ENCODE results near the gene KLHL3.

KLHL3 gene

GRCh38 chr5:137638841-137639240 lies 97.0 kb downstream of the KLHL3 start:
- H3K27ac ChIP-seq (ENCODE audit: low read length): no peak overlapping the region
- H3K36me3 ChIP-seq (ENCODE audit: control insufficient read depth, low read depth, low read length): no peaks in the 10 kb centered on the region
- H3K27me3 ChIP-seq (ENCODE audit: control insufficient read depth, insufficient read depth, low read length): no peaks in the 10 kb centered on the region
- H3K9me3 ChIP-seq (ENCODE audit: control insufficient read depth, low read depth, low read length): no peaks in the 10 kb centered on the region
- H3K4me3 ChIP-seq (ENCODE audit: low read length): no peak overlapping the region
- H3K9ac ChIP-seq (ENCODE audit: low read length): no peak overlapping the region
- H3K4me1 ChIP-seq (ENCODE audit: control insufficient read depth, low read depth, low read length): no peaks in the 10 kb centered on the region

- H3K4me3 ChIP-seq (ENCODE audit: low read length): no peak overlapping the region
- no peak overlapping the region for H3K9ac ChIP-seq (ENCODE audit: low read length)
- H3K4me1 ChIP-seq (ENCODE audit: control insufficient read depth, low read depth, low read length): no peaks in the 10 kb centered on the region
- H3K27ac ChIP-seq (ENCODE audit: low read length): no peak overlapping the region
- no peaks in the 10 kb centered on the region for H3K9me3 ChIP-seq (ENCODE audit: control insufficient read depth, low read depth, low read length)
- H3K36me3 ChIP-seq (ENCODE audit: control insufficient read depth, low read depth, low read length): no peaks in the 10 kb centered on the region
- no peaks in the 10 kb centered on the region for H3K27me3 ChIP-seq (ENCODE audit: control insufficient read depth, insufficient read depth, low read length)
Measured at GRCh38 chr5:137636830-137637714, 98.8 kb downstream of the KLHL3 start.

GRCh38 chr5:137636099-137636498 lies 99.8 kb downstream of the KLHL3 start:
- Histone ChIP-seq H3K9me3 (ENCODE audit: control insufficient read depth, low read depth, low read length) (no peaks in the 10 kb centered on the region), H3K27me3 (ENCODE audit: control insufficient read depth, insufficient read depth, low read length) (no peaks in the 10 kb centered on the region), H3K27ac (ENCODE audit: low read length) (no peak overlapping the region), H3K4me1 (ENCODE audit: control insufficient read depth, low read depth, low read length) (no peaks in the 10 kb centered on the region), H3K9ac (ENCODE audit: low read length) (no peak overlapping the region), H3K36me3 (ENCODE audit: control insufficient read depth, low read depth, low read length) (no peaks in the 10 kb centered on the region), H3K4me3 (ENCODE audit: low read length) (no peak overlapping the region)

DNA sequence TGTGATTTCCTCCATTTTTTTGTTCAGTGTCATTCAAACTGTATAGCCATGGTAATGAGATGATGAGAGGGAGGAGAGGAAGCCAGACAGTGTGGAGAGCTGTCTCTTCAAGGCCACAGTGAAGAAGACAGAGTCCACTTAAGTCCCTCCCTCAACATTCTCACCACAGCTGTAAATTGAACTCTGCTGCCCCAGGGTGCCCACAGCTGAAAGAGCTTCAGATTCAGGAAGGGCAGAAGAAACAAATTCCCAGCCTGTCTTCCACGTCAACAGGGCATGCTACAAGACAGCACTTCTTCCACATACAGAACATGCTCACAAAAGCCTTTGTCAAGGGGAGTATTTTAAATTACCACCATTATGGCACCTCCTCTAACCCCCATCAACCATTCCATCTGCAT lies 100.4 kb downstream of the KLHL3 start:
- H3K36me3 ChIP-seq (ENCODE audit: control insufficient read depth, low read depth, low read length): no peaks in the 10 kb centered on the region
- no peak overlapping the region for H3K4me3 ChIP-seq (ENCODE audit: low read length)
- H3K4me1 ChIP-seq (ENCODE audit: control insufficient read depth, low read depth, low read length): no peaks in the 10 kb centered on the region
- no peaks in the 10 kb centered on the region for H3K9me3 ChIP-seq (ENCODE audit: control insufficient read depth, low read depth, low read length)
- H3K27me3 ChIP-seq (ENCODE audit: control insufficient read depth, insufficient read depth, low read length): no peaks in the 10 kb centered on the region
- H3K9ac ChIP-seq (ENCODE audit: low read length): no peak overlapping the region
- H3K27ac ChIP-seq (ENCODE audit: low read length): no peak overlapping the region

GRCh38 chr5:137633896-137634295 lies 102.0 kb downstream of the KLHL3 start:
- Histone ChIP-seq H3K36me3 (ENCODE audit: control insufficient read depth, low read depth, low read length) (no peaks in the 10 kb centered on the region), H3K27me3 (ENCODE audit: control insufficient read depth, insufficient read depth, low read length) (no peaks in the 10 kb centered on the region), H3K9me3 (ENCODE audit: control insufficient read depth, low read depth, low read length) (no peaks in the 10 kb centered on the region), H3K27ac (ENCODE audit: low read length) (no peak overlapping the region), H3K4me1 (ENCODE audit: control insufficient read depth, low read depth, low read length) (peaks cover 6% of the 10 kb centered on the region), H3K9ac (ENCODE audit: low read length) (no peak overlapping the region), H3K4me3 (ENCODE audit: low read length) (no peak overlapping the region)

DNA sequence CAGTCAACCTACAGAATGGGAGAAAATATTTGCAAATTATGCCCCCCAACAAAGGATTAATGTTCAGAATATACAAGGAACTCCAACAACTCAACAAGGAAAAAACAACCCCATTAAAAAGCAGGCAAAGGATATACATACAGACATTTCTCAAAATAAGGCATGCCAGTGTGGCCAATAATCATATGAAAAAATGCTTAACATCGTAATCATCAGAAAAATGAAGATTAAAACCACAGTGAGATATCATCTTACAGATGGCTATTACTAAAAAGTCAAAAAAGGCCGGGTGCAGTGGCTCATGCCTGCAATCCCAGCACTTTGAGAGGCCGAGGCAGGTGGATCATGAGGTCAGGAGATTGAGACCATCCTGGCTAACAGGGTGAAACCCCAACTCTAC lies 103.2 kb downstream of the KLHL3 start:
- H3K4me1 ChIP-seq (ENCODE audit: control insufficient read depth, low read depth, low read length): peaks cover 6% of the 10 kb centered on the region
- no peaks in the 10 kb centered on the region for H3K9me3 ChIP-seq (ENCODE audit: control insufficient read depth, low read depth, low read length)
- no peaks in the 10 kb centered on the region for H3K36me3 ChIP-seq (ENCODE audit: control insufficient read depth, low read depth, low read length)
- H3K27ac ChIP-seq (ENCODE audit: low read length): no peak overlapping the region
- H3K9ac ChIP-seq (ENCODE audit: low read length): no peak overlapping the region
- H3K27me3 ChIP-seq (ENCODE audit: control insufficient read depth, insufficient read depth, low read length): no peaks in the 10 kb centered on the region
- no peak overlapping the region for H3K4me3 ChIP-seq (ENCODE audit: low read length)

DNA sequence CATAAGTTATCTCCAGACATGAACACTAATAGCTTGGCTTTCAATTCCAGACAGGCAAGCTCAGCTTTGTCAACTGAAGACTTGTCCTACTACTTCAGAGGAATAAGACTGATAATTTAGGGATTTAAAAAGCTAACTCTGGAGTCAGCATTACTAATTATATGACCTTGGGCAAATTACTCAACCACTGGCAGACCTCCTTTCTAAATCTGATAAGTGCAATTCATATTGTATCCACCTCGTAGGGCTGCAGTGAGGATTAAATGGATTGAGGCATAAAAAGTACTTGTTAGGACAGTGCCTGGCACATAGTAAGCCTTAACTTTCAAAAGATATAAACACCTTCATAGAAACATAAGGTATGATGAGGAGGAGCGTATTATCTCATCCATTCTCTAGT lies 104.4 kb downstream of the KLHL3 start:
- H3K27ac ChIP-seq (ENCODE audit: low read length): no peak overlapping the region
- H3K4me1 ChIP-seq (ENCODE audit: control insufficient read depth, low read depth, low read length): peaks cover 6% of the 10 kb centered on the region
- H3K4me3 ChIP-seq (ENCODE audit: low read length): no peak overlapping the region
- H3K36me3 ChIP-seq (ENCODE audit: control insufficient read depth, low read depth, low read length): no peaks in the 10 kb centered on the region
- no peaks in the 10 kb centered on the region for H3K27me3 ChIP-seq (ENCODE audit: control insufficient read depth, insufficient read depth, low read length)
- no peaks in the 10 kb centered on the region for H3K9me3 ChIP-seq (ENCODE audit: control insufficient read depth, low read depth, low read length)
- H3K9ac ChIP-seq (ENCODE audit: low read length): no peak overlapping the region

DNA sequence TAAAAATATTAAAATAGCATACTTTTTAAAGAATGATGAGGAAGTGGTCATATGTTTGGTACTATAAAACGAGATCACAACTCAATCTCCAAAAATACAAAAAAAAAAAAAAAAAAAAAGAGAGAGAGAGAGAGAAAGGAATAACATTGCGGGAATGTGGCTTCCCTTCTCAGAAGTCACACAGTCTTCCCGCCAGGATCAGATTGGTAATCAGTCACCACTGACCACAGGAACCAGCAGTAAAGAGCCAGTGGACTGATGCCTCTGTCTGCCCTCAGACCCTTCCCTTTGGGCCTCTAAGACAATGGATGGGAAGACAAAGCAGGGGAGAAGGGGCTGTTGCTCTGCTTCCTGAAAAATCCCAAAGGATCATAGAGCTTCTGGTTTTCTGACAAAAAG lies 104.9 kb downstream of the KLHL3 start:
- no peak overlapping the region for H3K27ac ChIP-seq (ENCODE audit: low read length)
- no peak overlapping the region for H3K9ac ChIP-seq (ENCODE audit: low read length)
- H3K9me3 ChIP-seq (ENCODE audit: control insufficient read depth, low read depth, low read length): no peaks in the 10 kb centered on the region
- H3K4me1 ChIP-seq (ENCODE audit: control insufficient read depth, low read depth, low read length): peaks cover 6% of the 10 kb centered on the region
- H3K27me3 ChIP-seq (ENCODE audit: control insufficient read depth, insufficient read depth, low read length): no peaks in the 10 kb centered on the region
- no peak overlapping the region for H3K4me3 ChIP-seq (ENCODE audit: low read length)
- no peaks in the 10 kb centered on the region for H3K36me3 ChIP-seq (ENCODE audit: control insufficient read depth, low read depth, low read length)

DNA sequence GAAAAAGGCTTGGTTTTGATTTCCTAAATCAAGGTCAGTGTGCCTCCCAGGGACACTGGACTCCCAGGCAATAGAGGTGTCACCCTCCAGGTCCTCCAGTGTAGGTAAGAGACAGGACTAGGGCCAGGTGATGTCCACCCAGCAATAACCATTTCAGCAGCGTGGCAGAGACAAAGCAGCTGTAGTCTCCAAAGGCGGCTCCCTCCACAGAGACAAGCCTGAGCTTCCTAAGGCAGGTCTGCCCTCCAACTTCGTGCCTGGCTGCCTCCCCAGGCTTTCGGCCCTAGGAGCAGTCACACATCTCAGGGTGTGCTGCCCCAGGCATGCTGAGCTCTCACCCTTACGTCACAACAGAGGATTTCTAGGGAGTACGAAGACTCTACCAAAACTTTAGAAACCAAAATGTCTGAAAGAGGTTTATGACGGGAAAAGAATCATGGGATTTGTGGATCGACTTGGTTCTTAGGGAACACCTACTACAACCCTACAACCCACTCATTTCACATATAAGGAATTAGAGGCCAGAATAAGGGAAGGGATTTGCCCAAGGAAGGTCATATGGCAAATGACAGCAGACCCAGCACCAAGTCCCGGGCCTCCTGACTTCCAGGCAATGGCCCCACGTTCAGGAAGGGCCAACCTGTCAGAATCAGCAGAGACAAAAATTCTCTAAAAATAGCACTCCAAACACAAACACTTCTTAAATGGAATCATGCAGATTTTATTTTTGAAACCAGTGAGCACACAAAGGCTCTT lies 105.5 kb downstream of the KLHL3 start:
- H3K27me3 ChIP-seq (ENCODE audit: control insufficient read depth, insufficient read depth, low read length): no peaks in the 10 kb centered on the region

DNA sequence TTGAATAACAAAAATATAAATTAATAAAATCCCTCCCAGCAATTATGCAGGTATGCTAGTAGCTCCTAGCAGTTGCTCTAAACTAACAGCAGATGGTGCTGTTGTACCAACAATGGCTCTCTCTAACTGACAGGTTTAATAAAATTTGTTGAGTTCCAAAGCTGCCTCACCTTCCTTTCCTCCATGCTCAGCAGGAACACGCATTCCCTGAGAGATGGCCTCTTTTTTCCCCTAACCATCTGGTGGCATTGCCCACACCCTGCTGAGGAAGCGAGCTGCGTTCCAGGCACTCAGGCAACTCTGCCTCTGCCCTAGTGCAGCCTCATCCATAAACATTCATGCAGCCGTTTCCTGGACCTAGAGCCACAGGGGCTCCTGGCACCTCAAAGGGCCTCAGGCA lies 106.2 kb downstream of the KLHL3 start:
- Histone ChIP-seq H3K9me3 (ENCODE audit: control insufficient read depth, low read depth, low read length) (no peaks in the 10 kb centered on the region), H3K27me3 (ENCODE audit: control insufficient read depth, insufficient read depth, low read length) (no peaks in the 10 kb centered on the region), H3K9ac (ENCODE audit: low read length) (no peak overlapping the region), H3K27ac (ENCODE audit: low read length) (no peak overlapping the region), H3K36me3 (ENCODE audit: control insufficient read depth, low read depth, low read length) (no peaks in the 10 kb centered on the region), H3K4me1 (ENCODE audit: control insufficient read depth, low read depth, low read length) (peaks cover 6% of the 10 kb centered on the region), H3K4me3 (ENCODE audit: low read length) (no peak overlapping the region)

More for the DNA sequence above, 105.5 kb downstream of the KLHL3 start:
- H3K9ac ChIP-seq (ENCODE audit: low read length): no peak overlapping the region
- no peaks in the 10 kb centered on the region for H3K36me3 ChIP-seq (ENCODE audit: control insufficient read depth, low read depth, low read length)
- H3K9me3 ChIP-seq (ENCODE audit: control insufficient read depth, low read depth, low read length): no peaks in the 10 kb centered on the region
- no peak overlapping the region for H3K27ac ChIP-seq (ENCODE audit: low read length)
- peaks cover 6% of the 10 kb centered on the region for H3K4me1 ChIP-seq (ENCODE audit: control insufficient read depth, low read depth, low read length)
- H3K4me3 ChIP-seq (ENCODE audit: low read length): no peak overlapping the region

GRCh38 chr5:137627706-137628105 lies 108.2 kb downstream of the KLHL3 start:
- Histone ChIP-seq H3K9ac (ENCODE audit: low read length) (no peak overlapping the region), H3K4me1 (ENCODE audit: control insufficient read depth, low read depth, low read length) (peaks cover 6% of the 10 kb centered on the region), H3K36me3 (ENCODE audit: control insufficient read depth, low read depth, low read length) (no peaks in the 10 kb centered on the region), H3K9me3 (ENCODE audit: control insufficient read depth, low read depth, low read length) (no peaks in the 10 kb centered on the region), H3K27me3 (ENCODE audit: control insufficient read depth, insufficient read depth, low read length) (no peaks in the 10 kb centered on the region), H3K4me3 (ENCODE audit: low read length) (no peak overlapping the region), H3K27ac (ENCODE audit: low read length) (no peak overlapping the region)

Measured in iPS-18a (cell line).